ENCODE data around the gene TCIRG1. TPM values are rescaled to one million over a fixed set of nuclear protein-coding genes. Genes with fewer than 3 reads are reported as not detected.

Gene TCIRG1
- total RNA-seq, 1 donor from 2014 or later: 385 TPM

GRCh38 chr11:68016904-68017817 is 21.7 kb upstream of the TCIRG1 start:
- intact Hi-C loops (cut with DNase I): loop anchor here (10.0 kb wide), 1 partner anchor 428 kb away; no protein-coding TSS in a partner anchor
- no peak overlapping the region for H3K4me3 ChIP-seq
- H3K36me3 ChIP-seq: no peaks in the 10 kb centered on the region
- no peak for DNase-seq (ENCODE audit: low spot score in 2 of 2)
- no peak overlapping the region for H3K27ac ChIP-seq
- peaks cover 0 to 9% of the 10 kb centered on the region in 2 donors for H3K4me1 ChIP-seq
- no peaks in the 10 kb centered on the region for H3K27me3 ChIP-seq
- no peaks in the 10 kb centered on the region for H3K9me3 ChIP-seq
- TF ChIP-seq, protein P1, sequence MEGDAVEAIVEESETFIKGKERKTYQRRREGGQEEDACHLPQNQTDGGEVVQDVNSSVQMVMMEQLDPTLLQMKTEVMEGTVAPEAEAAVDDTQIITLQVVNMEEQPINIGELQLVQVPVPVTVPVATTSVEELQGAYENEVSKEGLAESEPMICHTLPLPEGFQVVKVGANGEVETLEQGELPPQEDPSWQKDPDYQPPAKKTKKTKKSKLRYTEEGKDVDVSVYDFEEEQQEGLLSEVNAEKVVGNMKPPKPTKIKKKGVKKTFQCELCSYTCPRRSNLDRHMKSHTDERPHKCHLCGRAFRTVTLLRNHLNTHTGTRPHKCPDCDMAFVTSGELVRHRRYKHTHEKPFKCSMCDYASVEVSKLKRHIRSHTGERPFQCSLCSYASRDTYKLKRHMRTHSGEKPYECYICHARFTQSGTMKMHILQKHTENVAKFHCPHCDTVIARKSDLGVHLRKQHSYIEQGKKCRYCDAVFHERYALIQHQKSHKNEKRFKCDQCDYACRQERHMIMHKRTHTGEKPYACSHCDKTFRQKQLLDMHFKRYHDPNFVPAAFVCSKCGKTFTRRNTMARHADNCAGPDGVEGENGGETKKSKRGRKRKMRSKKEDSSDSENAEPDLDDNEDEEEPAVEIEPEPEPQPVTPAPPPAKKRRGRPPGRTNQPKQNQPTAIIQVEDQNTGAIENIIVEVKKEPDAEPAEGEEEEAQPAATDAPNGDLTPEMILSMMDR (IDR thresholded peaks at IDR 0.05): no peak

- H3K27ac ChIP-seq: no peak overlapping the region
- TF ChIP-seq, protein P1 (IDR thresholded peaks at IDR 0.05): no peak
- H3K4me1 ChIP-seq: peaks cover 0 to 9% of the 10 kb centered on the region in 2 donors
- no peaks in the 10 kb centered on the region for H3K27me3 ChIP-seq
- no peaks in the 10 kb centered on the region for H3K9me3 ChIP-seq
- no peaks in the 10 kb centered on the region for H3K36me3 ChIP-seq
- intact Hi-C loops (cut with DNase I): loop anchor here (10.0 kb wide), 1 partner anchor 427 kb away; no protein-coding TSS in a partner anchor
- H3K4me3 ChIP-seq: no peak overlapping the region
- no peak for DNase-seq (ENCODE audit: low spot score in 2 of 2)
These were observed 20.7 kb upstream of the TCIRG1 start for GRCh38 chr11:68017980-68018729.

DNA sequence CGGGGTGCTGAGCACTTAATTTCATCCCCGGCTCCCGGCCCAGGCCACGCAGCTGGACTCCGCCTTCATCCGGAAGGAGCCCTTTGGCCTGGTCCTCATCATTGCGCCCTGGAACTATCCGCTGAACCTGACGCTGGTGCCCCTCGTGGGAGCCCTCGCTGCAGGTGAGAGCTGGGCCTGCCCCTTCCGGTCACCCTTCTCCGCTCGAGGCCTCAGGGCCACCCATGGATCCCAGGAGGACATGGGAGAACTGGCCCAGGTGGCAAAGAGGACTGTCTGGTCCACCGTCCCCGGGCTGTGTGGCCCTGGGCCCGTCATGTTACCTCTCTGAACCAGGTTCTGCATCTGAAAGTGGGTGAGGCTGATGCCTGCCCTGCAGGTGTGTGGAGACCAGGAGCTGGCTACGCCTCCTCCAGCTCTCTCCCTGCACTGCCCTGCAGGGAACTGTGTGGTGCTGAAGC is 20.1 kb upstream of the TCIRG1 start:
- H3K4me3 ChIP-seq: no peak overlapping the region
- no peak overlapping the region for H3K27ac ChIP-seq
- TF ChIP-seq, protein P1 (IDR thresholded peaks at IDR 0.05): no peak
- H3K4me1 ChIP-seq: peaks cover 0 to 7% of the 10 kb centered on the region in 2 donors
- H3K36me3 ChIP-seq: no peaks in the 10 kb centered on the region
- H3K27me3 ChIP-seq: no peaks in the 10 kb centered on the region
- no peaks in the 10 kb centered on the region for H3K9me3 ChIP-seq
- intact Hi-C loops (cut with DNase I): loop anchor here (10.0 kb wide), 1 partner anchor 426 kb away; no protein-coding TSS in a partner anchor
- DNase-seq (ENCODE audit: low spot score in 2 of 2): no peak

DNA sequence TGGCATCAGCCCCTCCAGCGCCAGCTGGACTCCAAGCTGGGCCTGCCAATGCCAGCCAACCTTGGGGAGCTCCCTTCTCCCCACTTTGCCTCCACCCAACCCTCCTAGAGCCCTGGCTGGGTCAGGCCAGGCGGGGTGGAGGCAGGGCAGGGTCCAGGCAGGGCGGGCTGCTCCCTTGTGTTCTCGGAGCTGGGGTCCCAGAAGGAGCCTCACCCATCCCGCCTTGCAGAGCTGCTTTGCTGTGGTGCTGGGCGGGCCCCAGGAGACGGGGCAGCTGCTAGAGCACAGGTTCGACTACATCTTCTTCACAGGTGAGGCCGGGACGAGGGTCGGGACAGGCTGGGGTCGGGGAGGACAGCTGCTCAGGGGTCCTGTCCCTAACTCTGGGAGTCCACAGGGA is 19.3 kb upstream of the TCIRG1 start:
- no peak for DNase-seq (ENCODE audit: low spot score in 2 of 2)
- Histone ChIP-seq H3K4me1 (peaks cover 0 to 3% of the 10 kb centered on the region in 2 donors), H3K36me3 (peaks cover 5 to 6% of the 10 kb centered on the region in 2 donors), H3K9me3 (no peaks in the 10 kb centered on the region), H3K27me3 (no peaks in the 10 kb centered on the region), H3K4me3 (no peak overlapping the region), H3K27ac (no peak overlapping the region)
- TF ChIP-seq, protein P1 (IDR thresholded peaks at IDR 0.05): no peak
- intact Hi-C loops (cut with DNase I): loop anchor here (10.0 kb wide), 1 partner anchor 425 kb away; no protein-coding TSS in a partner anchor

DNA sequence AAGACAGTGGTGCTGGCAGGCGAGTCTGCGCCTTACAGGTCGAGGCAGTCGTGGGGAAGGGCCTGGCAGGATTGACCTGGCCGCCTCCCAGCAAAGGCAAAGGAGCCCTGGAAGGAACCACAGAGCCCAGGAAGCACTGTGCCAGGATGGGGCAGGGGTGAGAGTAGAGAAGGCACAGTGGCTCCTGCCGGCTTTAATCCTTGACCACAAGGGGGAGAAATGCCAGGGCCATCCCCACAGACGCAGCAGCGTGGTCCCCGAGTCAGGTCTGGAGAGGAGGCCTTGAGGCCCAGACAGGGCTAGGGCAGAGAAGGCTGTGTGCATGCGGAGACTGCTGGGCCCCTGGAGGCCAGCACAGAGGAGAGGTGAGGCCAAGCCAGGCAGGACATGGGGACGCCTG is 18.2 kb upstream of the TCIRG1 start:
- no peak for DNase-seq (ENCODE audit: low spot score in 2 of 2)
- H3K4me1 ChIP-seq: no peaks in the 10 kb centered on the region
- H3K27ac ChIP-seq: no peak overlapping the region
- no peak overlapping the region for H3K4me3 ChIP-seq
- intact Hi-C loops (cut with DNase I): no loop called here
- TF ChIP-seq, protein P1 (IDR thresholded peaks at IDR 0.05): peak in 1 of 3 experiments; percentile 6
- peaks cover 5 to 13% of the 10 kb centered on the region in 2 donors for H3K36me3 ChIP-seq
- H3K27me3 ChIP-seq: no peaks in the 10 kb centered on the region
- H3K9me3 ChIP-seq: no peaks in the 10 kb centered on the region
